WTC11 (cell line): Measurements from ENCODE around the gene CD247. TPM values are rescaled to one million over a fixed set of nuclear protein-coding genes. Genes with fewer than 3 reads are reported as not detected.

Source experiments
- E2F4 ChIP-seq: sonication (generic); formaldehyde crosslinking; IDR thresholded peaks from 2 replicates; pipeline ENCODE4 v1.8.1; 2022; ENCODE audit warnings: low read depth, mild to moderate bottlenecking, moderate library complexity, missing genetic modification reagents, borderline replicate concordance
- MXD4 ChIP-seq: fragments of 250-450 bp; sonication (Bioruptor Pico); IDR thresholded peaks from 2 replicates; pipeline ENCODE4 v1.8.0; 2021; ENCODE audit warnings: mild to moderate bottlenecking, moderate library complexity, borderline replicate concordance
- NR2C2 ChIP-seq: sonication (generic); formaldehyde crosslinking; IDR thresholded peaks from 2 replicates; pipeline ENCODE4 v1.8.0; 2022; ENCODE audit warnings: mild to moderate bottlenecking, missing genetic modification reagents
- PRRX2 ChIP-seq: fragments of 250-450 bp; sonication (Bioruptor Pico); IDR thresholded peaks from 2 replicates; pipeline ENCODE4 v1.8.0; 2021; ENCODE audit warnings: mild to moderate bottlenecking
- TCF7 ChIP-seq: sonication (generic); formaldehyde crosslinking; IDR thresholded peaks from 2 replicates; pipeline ENCODE4 v1.8.0; 2022; ENCODE audit warnings: mild to moderate bottlenecking, low read depth, missing genetic modification reagents, moderate library complexity
- ZBTB21 ChIP-seq: sonication (generic); formaldehyde crosslinking; IDR thresholded peaks from 2 replicates; pipeline ENCODE4 v1.8.1; 2023; ENCODE audit warnings: mild to moderate bottlenecking, missing genetic modification reagents, borderline replicate concordance
- ZNF232 ChIP-seq: sonication (generic); formaldehyde crosslinking; IDR thresholded peaks from 2 replicates; pipeline ENCODE4 v1.8.0; 2022; ENCODE audit warnings: mild to moderate bottlenecking, missing genetic modification reagents
- total RNA-seq: library from RNA; stranded (reverse); gene quantifications from 3 replicates; pipeline ENCODE4 v1.2.3, GENCODE V29; 2021
- TF ChIP-seq, protein P1 (sequence below): sonication (generic); formaldehyde crosslinking; IDR thresholded peaks from 2 replicates; pipeline ENCODE4 v1.8.1; 2022; ENCODE audit warnings: mild to moderate bottlenecking, missing genetic modification reagents, moderate library complexity, borderline replicate concordance
- TF ChIP-seq, protein P2 (sequence below): sonication (generic); formaldehyde crosslinking; IDR thresholded peaks from 2 replicates; pipeline ENCODE4 v1.8.0; 2023; ENCODE audit warnings: missing genetic modification reagents
- TF ChIP-seq, protein P3 (sequence below): fragments of 200-600 bp; IDR thresholded peaks from 2 replicates; pipeline ENCODE4 v1.8.0; 2022; ENCODE audit warnings: antibody characterized with exemption

Gene CD247
- total RNA-seq, 1 experiment from 2014 or later, result 1.8 TPM

- TF ChIP-seq, protein P1, sequence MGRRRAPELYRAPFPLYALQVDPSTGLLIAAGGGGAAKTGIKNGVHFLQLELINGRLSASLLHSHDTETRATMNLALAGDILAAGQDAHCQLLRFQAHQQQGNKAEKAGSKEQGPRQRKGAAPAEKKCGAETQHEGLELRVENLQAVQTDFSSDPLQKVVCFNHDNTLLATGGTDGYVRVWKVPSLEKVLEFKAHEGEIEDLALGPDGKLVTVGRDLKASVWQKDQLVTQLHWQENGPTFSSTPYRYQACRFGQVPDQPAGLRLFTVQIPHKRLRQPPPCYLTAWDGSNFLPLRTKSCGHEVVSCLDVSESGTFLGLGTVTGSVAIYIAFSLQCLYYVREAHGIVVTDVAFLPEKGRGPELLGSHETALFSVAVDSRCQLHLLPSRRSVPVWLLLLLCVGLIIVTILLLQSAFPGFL (CRISPR knock-in tag), result no peak
- TF ChIP-seq, protein P2, sequence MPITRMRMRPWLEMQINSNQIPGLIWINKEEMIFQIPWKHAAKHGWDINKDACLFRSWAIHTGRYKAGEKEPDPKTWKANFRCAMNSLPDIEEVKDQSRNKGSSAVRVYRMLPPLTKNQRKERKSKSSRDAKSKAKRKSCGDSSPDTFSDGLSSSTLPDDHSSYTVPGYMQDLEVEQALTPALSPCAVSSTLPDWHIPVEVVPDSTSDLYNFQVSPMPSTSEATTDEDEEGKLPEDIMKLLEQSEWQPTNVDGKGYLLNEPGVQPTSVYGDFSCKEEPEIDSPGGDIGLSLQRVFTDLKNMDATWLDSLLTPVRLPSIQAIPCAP, result no peak
- TF ChIP-seq ZNF232 (no peak), ZBTB21 (no peak), E2F4 (no peak), MXD4 (CRISPR knock-in tag) (no peak), NR2C2 (CRISPR knock-in tag) (no peak), PRRX2 (CRISPR knock-in tag) (no peak), TCF7 (CRISPR knock-in tag) (no peak)
- TF ChIP-seq, protein P3, sequence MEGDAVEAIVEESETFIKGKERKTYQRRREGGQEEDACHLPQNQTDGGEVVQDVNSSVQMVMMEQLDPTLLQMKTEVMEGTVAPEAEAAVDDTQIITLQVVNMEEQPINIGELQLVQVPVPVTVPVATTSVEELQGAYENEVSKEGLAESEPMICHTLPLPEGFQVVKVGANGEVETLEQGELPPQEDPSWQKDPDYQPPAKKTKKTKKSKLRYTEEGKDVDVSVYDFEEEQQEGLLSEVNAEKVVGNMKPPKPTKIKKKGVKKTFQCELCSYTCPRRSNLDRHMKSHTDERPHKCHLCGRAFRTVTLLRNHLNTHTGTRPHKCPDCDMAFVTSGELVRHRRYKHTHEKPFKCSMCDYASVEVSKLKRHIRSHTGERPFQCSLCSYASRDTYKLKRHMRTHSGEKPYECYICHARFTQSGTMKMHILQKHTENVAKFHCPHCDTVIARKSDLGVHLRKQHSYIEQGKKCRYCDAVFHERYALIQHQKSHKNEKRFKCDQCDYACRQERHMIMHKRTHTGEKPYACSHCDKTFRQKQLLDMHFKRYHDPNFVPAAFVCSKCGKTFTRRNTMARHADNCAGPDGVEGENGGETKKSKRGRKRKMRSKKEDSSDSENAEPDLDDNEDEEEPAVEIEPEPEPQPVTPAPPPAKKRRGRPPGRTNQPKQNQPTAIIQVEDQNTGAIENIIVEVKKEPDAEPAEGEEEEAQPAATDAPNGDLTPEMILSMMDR, result no peak
Measured at GRCh38 chr1:167387251-167387910, 130.9 kb downstream of the CD247 start (continued).

Other genes with a start within 250 kb of the CD247 start
- gene CREG1, start 35.2 kb upstream of the CD247 start, total RNA-seq, result 21.0 to 24.7 TPM (median 21.7 TPM) in 3 replicates
- 0.23 to 0.71 TPM (median 0.50 TPM) in 3 replicates for gene RCSD1, start 111.7 kb upstream of the CD247 start, total RNA-seq
- 71.7 to 74.1 TPM (median 72.3 TPM) in 3 replicates for gene MPZL1, start 203.5 kb upstream of the CD247 start, total RNA-seq